Peyer's patch (tissue), 4 donors: ENCODE results near the gene BEX4. TPM values are rescaled to one million over a fixed set of nuclear protein-coding genes. Genes with fewer than 3 reads are reported as not detected.
A peak's percentile ranks its signal among the peaks of the same experiment; 100 is the strongest.

Source experiments
- DNase-seq, 3 donors: peaks; one replicate each; pipeline ENCODE4 v3.0.0-alpha.2; 2017 to 2019
- H3K27ac ChIP-seq, 4 donors: fragments of 200-600 bp; sonication (generic); one replicate each; pipeline ENCODE4 v1.5.1; 2016 to 2019
- H3K27me3 ChIP-seq, 2 donors: fragments of 200-600 bp; sonication (generic); one replicate each; pipeline ENCODE4 v1.5.1; 2019
- H3K36me3 ChIP-seq, 3 donors: fragments of 200-600 bp; sonication (generic); one replicate each; pipeline ENCODE4 v1.5.1; 2016 to 2019
- H3K4me1 ChIP-seq, 4 donors: fragments of 200-600 bp; sonication (generic); one replicate each; pipeline ENCODE4 v1.5.1; 2016 to 2019
- H3K4me3 ChIP-seq, 4 donors: fragments of 200-600 bp; sonication (generic); 1 replicate in 3 of 4; 2 replicates in 1 of 4; pipeline ENCODE4 v1.5.1; 2016 to 2019; ENCODE audit warnings: mild to moderate bottlenecking in 1 of 4
- H3K9me3 ChIP-seq, 4 donors: fragments of 200-600 bp; sonication (generic); one replicate each; pipeline ENCODE4 v1.5.1; 2016 to 2019; ENCODE audit warnings: mild to moderate bottlenecking in 1 of 4
- POLR2A ChIP-seq, 2 donors: fragments of 450-650 bp; IDR thresholded peaks; one replicate each; pipeline ENCODE4 v1.5.1; 2017; ENCODE audit warnings: antibody characterized with exemption in 2 of 2, mild to moderate bottlenecking in 2 of 2, moderate library complexity in 2 of 2
- total RNA-seq, 4 donors: library from RNA; depleted of rRNA; stranded (reverse); fragments of >200 nt; gene quantifications; one replicate each; pipeline ENCODE4 v1.1.0, GENCODE V29; 2016
- TF ChIP-seq, protein P1 (sequence below), 6 experiments: fragments of 450-650 bp in 4 of 6; fragments of 200-600 bp in 2 of 6; sonication (generic) in 1 of 6; IDR thresholded peaks; one replicate each; pipeline ENCODE4 v1.5.1; 2017 to 2019; ENCODE audit warnings: antibody characterized with exemption in 6 of 6, mild to moderate bottlenecking in 3 of 6, moderate library complexity in 1 of 6

The BEX4 gene
- total RNA-seq, 4 donors from 2014 or later: 4.4 to 16.5 (median 10.2) TPM

DNA sequence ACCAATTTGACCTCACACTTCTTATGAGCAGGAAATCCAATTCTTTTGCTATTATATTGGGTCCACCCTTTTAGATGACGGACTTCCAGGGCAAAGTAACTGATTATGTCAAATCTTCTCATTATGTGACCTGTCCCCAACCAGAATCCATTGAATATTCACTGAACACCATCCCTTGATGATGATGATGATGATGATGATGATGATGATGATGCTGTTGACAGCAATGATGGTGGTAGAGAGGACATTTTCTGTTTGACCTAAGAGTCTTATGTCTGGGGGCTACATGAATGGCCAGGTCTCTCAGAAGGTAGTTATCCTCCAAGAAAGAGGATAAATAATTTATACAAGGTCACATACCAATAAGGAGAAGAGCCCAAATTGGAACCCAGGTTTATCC lies 34.9 kb downstream of the BEX4 start:
- H3K4me3 ChIP-seq: no peak overlapping the region
- H3K9me3 ChIP-seq: no peaks in the 10 kb centered on the region
- no peak overlapping the region for H3K27ac ChIP-seq
- TF ChIP-seq, protein P1, sequence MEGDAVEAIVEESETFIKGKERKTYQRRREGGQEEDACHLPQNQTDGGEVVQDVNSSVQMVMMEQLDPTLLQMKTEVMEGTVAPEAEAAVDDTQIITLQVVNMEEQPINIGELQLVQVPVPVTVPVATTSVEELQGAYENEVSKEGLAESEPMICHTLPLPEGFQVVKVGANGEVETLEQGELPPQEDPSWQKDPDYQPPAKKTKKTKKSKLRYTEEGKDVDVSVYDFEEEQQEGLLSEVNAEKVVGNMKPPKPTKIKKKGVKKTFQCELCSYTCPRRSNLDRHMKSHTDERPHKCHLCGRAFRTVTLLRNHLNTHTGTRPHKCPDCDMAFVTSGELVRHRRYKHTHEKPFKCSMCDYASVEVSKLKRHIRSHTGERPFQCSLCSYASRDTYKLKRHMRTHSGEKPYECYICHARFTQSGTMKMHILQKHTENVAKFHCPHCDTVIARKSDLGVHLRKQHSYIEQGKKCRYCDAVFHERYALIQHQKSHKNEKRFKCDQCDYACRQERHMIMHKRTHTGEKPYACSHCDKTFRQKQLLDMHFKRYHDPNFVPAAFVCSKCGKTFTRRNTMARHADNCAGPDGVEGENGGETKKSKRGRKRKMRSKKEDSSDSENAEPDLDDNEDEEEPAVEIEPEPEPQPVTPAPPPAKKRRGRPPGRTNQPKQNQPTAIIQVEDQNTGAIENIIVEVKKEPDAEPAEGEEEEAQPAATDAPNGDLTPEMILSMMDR (IDR thresholded peaks at IDR 0.05): no peak
- no peak for TF ChIP-seq POLR2A (IDR thresholded peaks at IDR 0.05)
- DNase-seq: no peak
- H3K36me3 ChIP-seq: no peaks in the 10 kb centered on the region
- H3K27me3 ChIP-seq: no peaks in the 10 kb centered on the region
- H3K4me1 ChIP-seq: no peaks in the 10 kb centered on the region

DNA sequence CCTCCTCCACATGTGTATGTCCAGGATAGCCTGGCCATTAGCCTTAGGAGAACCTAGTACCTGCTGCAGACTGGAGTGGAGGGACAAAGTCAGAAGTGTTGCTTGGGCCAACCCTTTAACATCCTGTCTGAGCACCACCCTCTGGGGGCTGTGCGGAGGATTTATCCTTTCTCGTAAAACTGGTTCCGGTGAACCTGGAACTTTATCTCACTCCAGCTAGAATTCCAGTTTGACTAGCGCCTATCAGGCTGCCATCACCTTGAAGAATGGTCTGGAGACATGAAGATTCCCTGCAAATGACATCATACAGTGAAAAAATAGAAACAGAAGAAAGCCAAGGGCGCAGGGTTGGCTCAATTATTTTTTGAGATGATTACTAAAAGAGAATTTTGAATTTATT lies 36.1 kb downstream of the BEX4 start:
- Histone ChIP-seq H3K4me3 (no peak overlapping the region), H3K4me1 (no peaks in the 10 kb centered on the region), H3K9me3 (no peaks in the 10 kb centered on the region), H3K36me3 (no peaks in the 10 kb centered on the region), H3K27me3 (no peaks in the 10 kb centered on the region), H3K27ac (no peak overlapping the region)
- no peak for DNase-seq
- TF ChIP-seq POLR2A (IDR thresholded peaks at IDR 0.05): no peak
- TF ChIP-seq, protein P1 (IDR thresholded peaks at IDR 0.05): no peak

DNA sequence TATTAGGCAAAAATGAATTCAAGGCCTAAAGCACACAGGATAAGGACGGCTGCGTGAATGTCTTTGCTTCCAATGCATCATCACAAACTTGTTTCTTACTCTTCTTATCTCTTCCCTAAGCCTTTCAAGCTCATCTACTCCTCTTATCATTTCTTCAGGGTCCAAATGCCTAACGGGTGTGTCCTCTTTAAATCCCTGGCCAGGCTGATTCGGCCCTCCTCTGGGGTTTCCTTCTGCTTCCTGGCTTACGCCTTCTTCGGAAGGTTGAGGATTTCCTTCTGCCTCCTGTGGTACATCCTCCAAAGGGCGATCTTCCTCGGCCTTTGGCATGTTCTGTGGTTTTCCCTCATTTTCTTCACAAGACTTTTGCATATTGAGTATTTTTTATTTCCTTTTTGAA lies 38.7 kb downstream of the BEX4 start:
- Histone ChIP-seq H3K9me3 (no peaks in the 10 kb centered on the region), H3K4me3 (peak overlapping the region in 3 of 4 donors; percentile 48 to 69 (median 67)), H3K36me3 (no peaks in the 10 kb centered on the region), H3K27ac (peak overlapping the region in 2 of 4 donors; percentile 77 to 83), H3K4me1 (no peaks in the 10 kb centered on the region), H3K27me3 (no peaks in the 10 kb centered on the region)
- DNase-seq: no peak
- TF ChIP-seq, protein P1 (IDR thresholded peaks at IDR 0.05): no peak
- TF ChIP-seq POLR2A (IDR thresholded peaks at IDR 0.05): no peak

DNA sequence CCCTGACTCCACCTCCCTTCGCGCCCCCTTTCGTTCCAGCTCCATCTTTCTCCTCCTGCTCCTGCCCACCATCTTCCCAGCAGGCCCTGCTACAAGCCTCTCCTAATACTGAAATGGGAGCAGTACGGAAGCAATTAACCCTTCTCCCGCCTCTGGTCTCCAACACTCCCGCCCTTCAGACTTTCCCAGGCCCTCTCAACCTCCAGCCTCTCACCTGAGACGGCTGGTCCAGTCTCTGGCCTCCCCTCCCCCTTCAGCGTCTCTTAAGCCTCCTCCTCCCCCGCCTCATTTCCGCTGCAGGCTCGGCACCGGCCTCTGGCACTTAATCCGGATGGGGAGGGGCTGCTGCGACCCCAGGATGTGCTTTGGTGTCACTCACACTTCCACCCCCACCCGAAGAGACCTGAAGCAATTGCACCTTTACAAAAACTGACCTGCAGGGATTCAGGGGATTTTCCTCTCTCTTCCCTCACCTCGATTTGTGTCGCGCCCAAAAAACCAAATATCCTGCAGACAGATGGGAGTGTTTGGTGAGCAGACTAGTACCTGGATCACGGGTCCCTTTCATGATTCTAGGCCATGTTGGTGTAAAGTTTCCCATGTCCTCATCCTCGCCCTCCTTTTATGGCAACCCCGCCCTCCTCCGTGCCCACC lies 39.4 kb downstream of the BEX4 start:
- Histone ChIP-seq H3K36me3 (no peaks in the 10 kb centered on the region), H3K4me3 (peak overlapping the region; percentile 48 to 69 (median 58)), H3K4me1 (no peaks in the 10 kb centered on the region), H3K27me3 (no peaks in the 10 kb centered on the region), H3K9me3 (no peaks in the 10 kb centered on the region), H3K27ac (peak overlapping the region; percentile 77 to 83 (median 78))
- peak; percentile 57 to 75 (median 66) for DNase-seq
- TF ChIP-seq POLR2A (IDR thresholded peaks at IDR 0.05): no peak
- TF ChIP-seq, protein P1 (IDR thresholded peaks at IDR 0.05): no peak

DNA sequence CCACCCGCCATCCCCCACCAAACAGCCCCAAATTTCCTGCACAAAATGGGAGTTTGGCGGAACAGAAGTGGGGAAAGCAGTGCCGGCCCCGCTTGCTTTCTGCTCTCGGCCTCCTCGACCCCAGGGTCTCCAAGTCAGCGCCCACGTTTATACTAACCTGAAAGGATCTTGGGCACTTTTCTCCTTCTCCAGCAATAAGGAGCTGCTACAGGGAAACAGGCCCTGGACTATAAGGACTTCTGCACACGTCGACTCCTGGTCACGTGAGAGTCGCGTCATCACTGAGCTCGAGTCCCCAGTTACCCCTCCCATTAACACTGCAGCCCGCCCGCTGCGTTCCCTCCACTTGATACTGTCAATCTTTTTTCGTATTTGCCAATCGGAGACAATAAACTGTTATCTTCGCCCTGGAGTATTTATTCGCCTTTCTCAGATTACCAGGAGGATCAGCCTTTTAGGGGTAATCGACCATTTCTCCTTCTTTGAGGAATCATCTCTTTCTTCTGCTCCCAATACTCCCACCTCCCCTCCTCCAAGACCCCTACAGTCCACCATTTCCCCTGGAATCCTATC lies 40.1 kb downstream of the BEX4 start, which contains the start of gene TCEAL8:
TSS of gene TCEAL8 (minus strand) at position 235 of the 573 bp plus-strand sequence. CDS start 1,176 bp downstream, outside the sequence.
- no peaks in the 10 kb centered on the region for H3K36me3 ChIP-seq
- TF ChIP-seq, protein P1 (IDR thresholded peaks at IDR 0.05): no peak
- TF ChIP-seq POLR2A (IDR thresholded peaks at IDR 0.05): peak in 1 of 2 donors; percentile 61

More for the DNA sequence above, 40.1 kb downstream of the BEX4 start, which contains the start of gene TCEAL8:
- peak within 1 kb of the TSS; percentile 48 to 69 (median 58) for H3K4me3 ChIP-seq
- H3K9me3 ChIP-seq: no peaks in the 10 kb centered on the region
- peak within 1 kb of the TSS; percentile 77 to 83 (median 78) for H3K27ac ChIP-seq
- no peaks in the 10 kb centered on the region for H3K4me1 ChIP-seq
- DNase-seq: peak; percentile 79 to 91 (median 80)
- H3K27me3 ChIP-seq: no peaks in the 10 kb centered on the region
